GM21367 (cell line): ENCODE measurements around the gene COL23A1.

Source experiments
- ATAC-seq: cut with Tn5 transposase; IDR thresholded peaks from one replicate; pipeline ENCODE4 v1.9.1; 2021; ENCODE audit not compliant: unreplicated experiment

Gene COL23A1

GRCh38 chr5:178536541-178537466 lies 53.4 kb downstream of the COL23A1 start:
- no peak for ATAC-seq

GRCh38 chr5:178535299-178536175 lies 54.7 kb downstream of the COL23A1 start:
- ATAC-seq = no peak

- no peak for ATAC-seq
These were observed 57.1 kb downstream of the COL23A1 start for GRCh38 chr5:178533136-178533535.

GRCh38 chr5:178532666-178533065 lies 57.5 kb downstream of the COL23A1 start:
- ATAC-seq = no peak

- ATAC-seq = no peak
These were observed 58.0 kb downstream of the COL23A1 start for GRCh38 chr5:178532236-178532635.

GRCh38 chr5:178531786-178532185 lies 58.4 kb downstream of the COL23A1 start:
- ATAC-seq = no peak

- ATAC-seq = no peak
These were observed 59.7 kb downstream of the COL23A1 start for GRCh38 chr5:178530526-178530925.

GRCh38 chr5:178529080-178529479 lies 61.1 kb downstream of the COL23A1 start:
- ATAC-seq = no peak

- no peak for ATAC-seq
These were observed 62.5 kb downstream of the COL23A1 start for GRCh38 chr5:178527458-178528307.

GRCh38 chr5:178526773-178527457 lies 63.3 kb downstream of the COL23A1 start:
- ATAC-seq = no peak

GRCh38 chr5:178525906-178526732 lies 64.1 kb downstream of the COL23A1 start:
- ATAC-seq = no peak

GRCh38 chr5:178524093-178524882 lies 65.9 kb downstream of the COL23A1 start:
- no peak for ATAC-seq

- no peak for ATAC-seq
These were observed 67.8 kb downstream of the COL23A1 start for GRCh38 chr5:178522361-178522760.

GRCh38 chr5:178520851-178521250 lies 69.3 kb downstream of the COL23A1 start:
- no peak for ATAC-seq

- ATAC-seq = no peak
These were observed 70.4 kb downstream of the COL23A1 start for GRCh38 chr5:178519804-178520203.

- no peak for ATAC-seq
These were observed 71.0 kb downstream of the COL23A1 start for GRCh38 chr5:178519155-178519554.

- no peak for ATAC-seq
These were observed 73.5 kb downstream of the COL23A1 start for GRCh38 chr5:178516504-178517235.
